Vagina (tissue), 2 donors: ENCODE measurements around the gene GLMN.

ENCODE experiments used
- POLR2A ChIP-seq, 2 donors: fragments of 450-650 bp; IDR thresholded peaks; one replicate each; pipeline ENCODE4 v1.6.1; 2017; ENCODE audit warnings: antibody characterized with exemption in 2 of 2, mild to moderate bottlenecking in 2 of 2, moderate library complexity in 2 of 2
- POLR2AphosphoS5 ChIP-seq, 2 donors: sonication (generic); formaldehyde crosslinking; IDR thresholded peaks; one replicate each; pipeline ENCODE4 v1.9.0; 2017; ENCODE audit warnings: antibody characterized with exemption in 2 of 2, mild to moderate bottlenecking in 2 of 2, low read depth in 1 of 2; ENCODE audit not compliant: insufficient read depth in 1 of 2
- TF ChIP-seq, protein P1 (sequence below), 3 experiments: fragments of 450-650 bp in 2 of 3; fragments of 200-600 bp in 1 of 3; sonication (generic) in 1 of 3; IDR thresholded peaks; one replicate each; pipeline ENCODE4 v1.5.1; 2017 to 2019; ENCODE audit warnings: antibody characterized with exemption in 3 of 3, mild to moderate bottlenecking in 2 of 3, moderate library complexity in 2 of 3

DNA sequence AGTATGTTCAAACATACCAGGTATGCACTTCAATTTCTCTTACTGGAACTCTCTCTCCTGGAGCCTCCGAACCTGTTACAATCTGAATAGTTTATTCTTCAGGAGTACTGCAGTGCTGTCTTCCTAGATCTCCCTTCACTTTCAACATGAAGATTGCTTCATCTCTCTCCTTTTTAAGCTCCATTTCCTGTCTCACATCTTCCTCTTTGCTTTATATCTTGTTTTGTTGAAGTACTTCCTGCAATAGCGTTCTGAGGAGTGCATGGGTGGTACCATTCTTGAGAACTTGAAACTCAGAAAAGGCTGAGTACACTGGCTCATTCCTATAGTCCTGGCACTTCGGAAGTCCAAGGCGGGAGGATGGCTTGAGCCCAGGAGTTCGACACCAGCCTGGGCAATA lies 96.8 kb downstream of the GLMN start:
- TF ChIP-seq POLR2AphosphoS5 (IDR thresholded peaks at IDR 0.05; ENCODE audit: insufficient read depth in 1 of 2, low read depth in 1 of 2) (no peak), POLR2A (IDR thresholded peaks at IDR 0.05) (no peak)
- TF ChIP-seq, protein P1, sequence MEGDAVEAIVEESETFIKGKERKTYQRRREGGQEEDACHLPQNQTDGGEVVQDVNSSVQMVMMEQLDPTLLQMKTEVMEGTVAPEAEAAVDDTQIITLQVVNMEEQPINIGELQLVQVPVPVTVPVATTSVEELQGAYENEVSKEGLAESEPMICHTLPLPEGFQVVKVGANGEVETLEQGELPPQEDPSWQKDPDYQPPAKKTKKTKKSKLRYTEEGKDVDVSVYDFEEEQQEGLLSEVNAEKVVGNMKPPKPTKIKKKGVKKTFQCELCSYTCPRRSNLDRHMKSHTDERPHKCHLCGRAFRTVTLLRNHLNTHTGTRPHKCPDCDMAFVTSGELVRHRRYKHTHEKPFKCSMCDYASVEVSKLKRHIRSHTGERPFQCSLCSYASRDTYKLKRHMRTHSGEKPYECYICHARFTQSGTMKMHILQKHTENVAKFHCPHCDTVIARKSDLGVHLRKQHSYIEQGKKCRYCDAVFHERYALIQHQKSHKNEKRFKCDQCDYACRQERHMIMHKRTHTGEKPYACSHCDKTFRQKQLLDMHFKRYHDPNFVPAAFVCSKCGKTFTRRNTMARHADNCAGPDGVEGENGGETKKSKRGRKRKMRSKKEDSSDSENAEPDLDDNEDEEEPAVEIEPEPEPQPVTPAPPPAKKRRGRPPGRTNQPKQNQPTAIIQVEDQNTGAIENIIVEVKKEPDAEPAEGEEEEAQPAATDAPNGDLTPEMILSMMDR (IDR thresholded peaks at IDR 0.05): no peak
